ENCODE measurements around the gene BACH2. TPM values are rescaled to one million over a fixed set of nuclear protein-coding genes. Genes with fewer than 3 reads are reported as not detected.

Gene BACH2
- total and polyA plus RNA-seq, 2 of the 8 experiments (the other 6 are each of a cell fraction or from before 2014, with no cell fraction given) = 1.9 to 5.9 TPM

GRCh38 chr6:90033746-90034271 lies 262.8 kb downstream of the BACH2 start:
- CTCF ChIA-PET (ENCODE audit: partially characterized antibody) = no interaction called here
- H3K23me2 ChIP-seq (ENCODE audit: low read depth, low read length) = no peaks in the 10 kb centered on the region
- FAIRE-seq = no peak
- H3K27me3 ChIP-seq (replicated peaks in 1 of 4; ENCODE audit: control insufficient read depth in 3 of 4, extremely low read depth in 1 of 4, insufficient read depth in 3 of 4, low read length in 3 of 4) = no peaks in the 10 kb centered on the region
- no peaks in the 10 kb centered on the region for H3K36me3 ChIP-seq (ENCODE audit: control insufficient read depth in 2 of 4, insufficient read depth in 4 of 4, low read length in 3 of 4)
- no peaks in the 10 kb centered on the region for H3K9me3 ChIP-seq (ENCODE audit: insufficient read depth in 2 of 2, low read depth in 1 of 2, low read length in 1 of 2)
- H2BK12ac ChIP-seq (ENCODE audit: low read depth, low read length) = no peak overlapping the region
- DNase-seq (ENCODE audit: low read depth in 1 of 2, low spot score in 2 of 2) = no peak
- H3K79me2 ChIP-seq (ENCODE audit: control insufficient read depth in 1 of 2, insufficient read depth in 2 of 2, low read length in 2 of 2) = no peaks in the 10 kb centered on the region
- no peak overlapping the region for H3K4me2 ChIP-seq (ENCODE audit: insufficient read depth in 1 of 2, low read depth in 2 of 2, low read length in 2 of 2)
- H3K14ac ChIP-seq (ENCODE audit: insufficient read length) = no peak overlapping the region
- POLR2A ChIA-PET (ENCODE audit: partially characterized antibody) = no interaction called here
- H4K91ac ChIP-seq (replicated peaks; ENCODE audit: insufficient read length, low read length) = no peak overlapping the region
- H3K4ac ChIP-seq (replicated peaks; ENCODE audit: insufficient read length, low read depth, low read length) = no peak overlapping the region
- H3K4me1 ChIP-seq (replicated peaks in 1 of 4; ENCODE audit: control insufficient read depth in 3 of 4, insufficient read depth in 4 of 4, low read length in 3 of 4) = no peaks in the 10 kb centered on the region
- H3K79me1 ChIP-seq (ENCODE audit: low read depth, low read length) = no peaks in the 10 kb centered on the region; the same call in 1 of the 2 replicates
- no peak overlapping the region for H4K5ac ChIP-seq (ENCODE audit: insufficient read length, low read depth, low read length)
- no peak overlapping the region for H2AFZ ChIP-seq (ENCODE audit: low read length)
- no peak overlapping the region for H3K4me3 ChIP-seq (ENCODE audit: extremely low read depth in 1 of 4, insufficient read depth in 2 of 4, low read depth in 3 of 4, low read length in 4 of 4)
- H2BK120ac ChIP-seq (replicated peaks; ENCODE audit: low read depth, low read length) = no peak overlapping the region
- H4K8ac ChIP-seq (ENCODE audit: extremely low read depth, insufficient read depth, low read length) = no peak overlapping the region
- H2AK5ac ChIP-seq (ENCODE audit: low read depth, low read length) = no peak overlapping the region
- no peak overlapping the region for H2BK15ac ChIP-seq (ENCODE audit: low read length)
- no peak overlapping the region for H2BK5ac ChIP-seq (ENCODE audit: low read depth, low read length)
- no peak overlapping the region for H3K27ac ChIP-seq (ENCODE audit: low read depth, low read length)
- 89% methylated on average over 3 of the region's 3 CpGs; no CpG with 5 or more reads in 1 of the 2 experiments for WGBS, 2 experiments (ENCODE audit: extremely low coverage in 1 of 2, insufficient coverage in 1 of 2, insufficient read length in 1 of 2, insufficient replicate concordance in 2 of 2, low coverage in 1 of 2, low lambda C conversion rate in 2 of 2, missing lambda C conversion rate in 1 of 2)
- H3K23ac ChIP-seq (ENCODE audit: insufficient read length) = no peak overlapping the region
- H3K9ac ChIP-seq (replicated peaks in 1 of 4; ENCODE audit: extremely low read depth in 1 of 4, low read depth in 3 of 4, low read length in 3 of 4) = no peak overlapping the region
- no peak overlapping the region for H3K18ac ChIP-seq (ENCODE audit: extremely low read depth, low read length)
- H2BK20ac ChIP-seq (ENCODE audit: low read length) = no peak overlapping the region
- H4K20me1 ChIP-seq (replicated peaks in 1 of 2; ENCODE audit: control insufficient read depth in 1 of 2, insufficient read depth in 2 of 2, low read length in 2 of 2) = no peaks in the 10 kb centered on the region
- H3K56ac ChIP-seq (replicated peaks; ENCODE audit: insufficient read length, low read depth, low read length) = no peak overlapping the region
- TF ChIP-seq SUZ12 (IDR thresholded peaks at IDR 0.05; ENCODE audit: low read length) (no peak), POU5F1 (IDR thresholded peaks at IDR 0.05; ENCODE audit: low read depth, low read length) (no peak), CHD1 (IDR thresholded peaks at IDR 0.05; ENCODE audit: low read depth, low read length) (no peak), MAX (IDR thresholded peaks at IDR 0.05) (no peak), SIX5 (IDR thresholded peaks at IDR 0.05; ENCODE audit: low read depth, low read length) (no peak), KDM5A (IDR thresholded peaks at IDR 0.05; ENCODE audit: low read length) (no peak), CEBPB (IDR thresholded peaks at IDR 0.05; ENCODE audit: low read depth, low read length) (no peak), BCL11A (IDR thresholded peaks at IDR 0.05; ENCODE audit: low read depth in 2 of 2, low read length in 2 of 2) (no peak), NANOG (IDR thresholded peaks at IDR 0.05; ENCODE audit: insufficient read depth, low read depth, low read length, poor library complexity, severe bottlenecking) (no peak), RBBP5 (IDR thresholded peaks at IDR 0.05; ENCODE audit: borderline replicate concordance, low read depth, low read length) (no peak), EZH2 (IDR thresholded peaks at IDR 0.05; ENCODE audit: low read depth, low read length, severe bottlenecking) (no peak), ATF2 (IDR thresholded peaks at IDR 0.05; ENCODE audit: low read length) (no peak), JUND (IDR thresholded peaks at IDR 0.05; ENCODE audit: low read length) (no peak)
